HG02884 (cell line): Measurements from ENCODE around the gene RARB.

Source experiments
- ATAC-seq: cut with Tn5 transposase; IDR thresholded peaks from one replicate; pipeline ENCODE4 v1.9.1; 2021; ENCODE audit warnings: mild to moderate bottlenecking, moderate library complexity; ENCODE audit not compliant: unreplicated experiment

The RARB gene

DNA sequence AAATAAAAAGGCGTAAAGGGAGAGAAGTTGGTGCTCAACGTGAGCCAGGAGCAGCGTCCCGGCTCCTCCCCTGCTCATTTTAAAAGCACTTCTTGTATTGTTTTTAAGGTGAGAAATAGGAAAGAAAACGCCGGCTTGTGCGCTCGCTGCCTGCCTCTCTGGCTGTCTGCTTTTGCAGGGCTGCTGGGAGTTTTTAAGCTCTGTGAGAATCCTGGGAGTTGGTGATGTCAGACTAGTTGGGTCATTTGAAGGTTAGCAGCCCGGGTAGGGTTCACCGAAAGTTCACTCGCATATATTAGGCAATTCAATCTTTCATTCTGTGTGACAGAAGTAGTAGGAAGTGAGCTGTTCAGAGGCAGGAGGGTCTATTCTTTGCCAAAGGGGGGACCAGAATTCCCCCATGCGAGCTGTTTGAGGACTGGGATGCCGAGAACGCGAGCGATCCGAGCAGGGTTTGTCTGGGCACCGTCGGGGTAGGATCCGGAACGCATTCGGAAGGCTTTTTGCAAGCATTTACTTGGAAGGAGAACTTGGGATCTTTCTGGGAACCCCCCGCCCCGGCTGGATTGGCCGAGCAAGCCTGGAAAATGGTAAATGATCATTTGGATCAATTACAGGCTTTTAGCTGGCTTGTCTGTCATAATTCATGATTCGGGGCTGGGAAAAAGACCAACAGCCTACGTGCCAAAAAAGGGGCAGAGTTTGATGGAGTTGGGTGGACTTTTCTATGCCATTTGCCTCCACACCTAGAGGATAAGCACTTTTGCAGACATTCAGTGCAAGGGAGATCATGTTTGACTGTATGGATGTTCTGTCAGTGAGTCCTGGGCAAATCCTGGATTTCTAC lies at the start of gene RARB:
TSS of gene RARB (plus strand) at position 322 of the 847 bp plus-strand sequence. CDS start at position 791, 469 bp downstream.
- peak; percentile 64 for ATAC-seq

DNA sequence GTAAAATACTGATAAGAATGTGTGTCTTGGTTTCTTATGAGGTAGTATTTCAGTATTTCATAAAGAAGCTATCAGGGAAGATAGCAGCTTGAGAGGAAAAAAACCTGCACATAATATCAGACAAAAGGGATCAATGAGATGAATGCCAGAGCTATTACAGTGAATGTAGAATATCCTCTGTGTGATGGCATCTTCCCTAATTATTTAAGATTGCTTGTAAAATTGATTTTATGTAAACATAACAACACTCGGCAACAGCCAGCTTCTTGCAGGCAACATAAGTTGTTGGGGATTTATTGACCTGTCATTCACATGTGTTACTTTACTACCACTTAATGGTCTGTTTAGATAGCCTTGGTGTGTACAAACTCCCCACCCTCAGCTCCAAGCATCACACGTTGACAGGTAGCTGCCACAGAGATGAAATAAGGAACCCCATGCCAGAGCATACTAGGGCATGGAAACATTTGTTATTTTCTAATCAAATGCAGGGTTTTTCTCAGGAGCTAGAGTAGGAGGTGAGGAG lies 49.2 kb upstream of the RARB start:
- no peak for ATAC-seq

DNA sequence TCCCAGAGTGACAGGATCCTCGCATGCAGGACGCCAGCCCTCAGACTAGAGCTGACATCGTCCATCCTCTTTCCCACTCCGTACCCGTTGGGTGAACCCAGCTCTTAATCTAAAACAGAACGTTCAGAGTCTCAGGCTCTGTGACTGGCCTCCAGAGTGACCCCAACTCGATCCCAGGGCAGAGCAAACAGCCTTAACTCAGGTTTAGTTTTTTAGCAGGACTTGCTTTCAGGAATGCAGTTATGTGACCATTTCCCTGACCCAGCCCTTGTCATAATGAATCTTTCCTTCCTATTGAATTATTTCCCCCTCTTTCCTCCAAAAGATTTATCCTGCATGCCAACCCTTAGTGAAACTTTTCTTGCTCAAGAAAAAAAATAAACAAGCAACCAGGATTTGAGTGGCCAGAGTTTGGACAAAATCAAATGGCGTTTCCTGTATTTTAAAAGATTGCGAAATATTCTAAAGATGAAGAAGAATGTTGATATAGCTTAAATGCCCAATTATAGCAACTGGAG lies 47.8 kb upstream of the RARB start:
- no peak for ATAC-seq

DNA sequence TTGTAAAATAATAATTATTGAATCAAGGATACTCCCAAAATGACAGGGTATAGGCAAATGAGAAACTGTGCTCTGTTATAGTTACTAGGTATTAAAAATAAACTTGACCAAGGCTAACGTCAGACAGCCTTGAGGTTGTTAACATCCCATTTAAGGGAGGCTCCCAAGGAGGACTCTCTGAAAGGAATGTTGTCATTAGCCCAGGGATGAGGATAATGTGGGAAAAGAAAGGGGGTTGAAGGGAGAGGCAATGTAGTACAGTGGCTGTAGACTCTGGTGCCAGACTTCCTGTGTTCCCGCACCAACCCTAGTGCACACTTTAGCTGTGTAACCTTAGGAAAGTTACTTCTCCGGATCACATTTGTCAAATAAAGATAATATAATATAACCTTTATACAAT lies 47.0 kb upstream of the RARB start:
- no peak for ATAC-seq

DNA sequence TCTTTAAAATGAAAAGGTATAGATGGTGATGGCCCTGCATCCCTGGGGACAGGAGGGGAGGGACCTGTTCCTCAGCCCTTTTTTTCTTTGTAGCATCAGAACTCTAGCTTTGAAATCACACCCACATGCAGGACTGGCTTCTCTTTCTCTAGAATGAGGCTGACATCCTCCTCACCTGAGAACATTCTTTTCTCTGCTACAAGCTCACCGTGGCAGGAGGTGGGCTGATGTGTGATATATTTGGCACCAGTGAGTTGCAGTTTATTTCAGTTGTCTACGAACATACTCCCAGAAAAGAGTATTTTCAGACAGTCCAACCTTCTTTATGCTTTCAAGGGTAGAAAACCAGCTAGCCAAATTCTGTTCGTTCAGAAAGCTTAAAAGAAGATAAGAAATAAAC lies 43.6 kb upstream of the RARB start:
- no peak for ATAC-seq

DNA sequence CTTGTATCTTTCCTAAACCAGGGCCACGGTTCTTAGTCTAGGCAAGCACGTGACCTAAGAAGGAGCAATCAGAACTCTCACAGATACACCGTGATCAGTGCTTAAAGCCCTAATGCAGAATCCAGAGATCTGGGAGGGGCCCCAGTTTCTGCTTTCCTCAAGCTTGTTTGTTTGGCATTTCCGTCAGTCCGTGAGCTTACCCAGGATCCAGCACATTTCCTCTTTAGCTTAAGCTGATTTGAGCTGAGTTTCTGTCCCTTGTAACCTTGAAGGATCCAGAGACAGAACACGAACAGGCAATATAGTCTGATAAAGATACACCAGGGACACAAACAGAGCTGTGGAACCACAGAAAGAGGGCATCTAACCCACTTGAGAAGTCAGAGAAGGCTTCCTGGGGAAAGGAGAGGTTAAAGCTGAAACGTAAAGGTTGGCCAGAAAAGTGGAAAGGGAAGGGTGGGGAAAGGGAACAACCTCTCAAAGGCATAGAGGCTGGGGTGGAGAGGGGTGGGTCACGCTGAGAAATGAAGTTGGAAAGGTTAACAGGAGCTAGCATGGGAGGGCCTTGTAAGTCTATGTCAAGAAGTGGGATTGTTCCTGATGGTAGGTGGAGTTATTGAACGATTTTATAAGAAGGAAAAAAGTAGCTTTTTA lies 42.1 kb upstream of the RARB start:
- no peak for ATAC-seq

DNA sequence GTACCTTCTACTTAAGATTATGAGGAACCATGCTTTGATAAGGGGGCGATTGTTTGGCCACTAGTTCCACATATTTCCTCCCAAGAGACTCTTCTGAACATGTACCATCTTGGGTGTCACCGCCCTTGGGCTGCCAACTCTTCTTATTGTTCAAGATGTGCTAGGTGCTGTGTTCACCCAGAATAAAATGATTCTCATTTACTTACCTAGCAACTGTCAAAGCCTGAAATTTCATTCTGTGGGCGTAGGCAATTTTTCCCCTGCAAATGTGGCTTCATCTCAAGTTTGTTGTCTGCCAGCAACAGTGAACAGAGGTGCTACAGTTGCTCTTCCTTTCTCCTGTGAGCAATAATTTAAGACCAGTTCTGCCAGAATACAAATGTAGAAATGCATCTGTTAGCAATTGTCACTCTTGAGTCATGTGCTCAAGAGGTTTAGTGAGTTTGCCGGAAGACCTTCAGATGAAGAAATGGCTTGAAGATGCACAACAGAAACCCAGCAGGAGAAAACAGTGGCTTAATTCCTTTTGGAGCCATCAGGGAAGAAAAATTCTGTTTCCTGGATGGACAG lies 41.3 kb upstream of the RARB start:
- ATAC-seq: no peak

DNA sequence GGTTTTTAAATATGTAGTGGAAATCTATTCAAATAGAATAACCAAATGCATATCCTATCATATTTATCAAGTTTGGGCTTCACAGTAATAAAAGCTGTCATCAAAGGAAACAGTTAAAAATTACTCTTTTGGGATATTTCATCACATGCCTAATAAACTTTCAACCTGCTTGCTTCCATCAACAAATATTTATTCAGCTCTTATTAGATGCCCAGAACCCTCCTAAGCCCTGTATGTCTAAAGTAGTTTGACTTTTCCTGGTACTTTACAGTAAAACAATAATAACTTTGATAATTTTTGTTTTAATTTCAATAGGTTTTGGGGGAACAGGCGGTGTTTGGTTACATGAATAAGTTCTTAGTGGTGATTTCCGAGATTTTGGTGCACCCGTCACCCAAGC lies 37.5 kb upstream of the RARB start:
- ATAC-seq: no peak

DNA sequence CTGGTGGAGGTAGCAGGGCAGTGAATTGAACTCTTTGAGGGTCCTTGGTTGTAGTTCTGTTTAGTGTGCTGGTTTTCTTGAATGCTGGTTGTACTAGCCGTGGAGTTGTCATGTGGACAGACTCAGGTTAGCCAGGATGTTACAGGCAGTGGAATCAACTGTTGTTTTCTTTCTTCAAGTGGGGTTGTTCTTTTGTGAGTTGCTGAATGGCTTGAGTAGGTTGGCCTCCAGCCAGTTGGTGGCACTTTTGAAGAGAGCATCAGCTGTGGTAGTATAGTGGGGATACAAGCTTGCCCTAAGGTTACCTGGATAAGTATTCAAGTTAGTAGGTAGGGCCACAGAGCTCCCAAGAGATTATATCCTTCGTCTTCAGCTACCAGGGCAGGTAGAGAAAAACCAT lies 31.8 kb upstream of the RARB start:
- no peak for ATAC-seq

DNA sequence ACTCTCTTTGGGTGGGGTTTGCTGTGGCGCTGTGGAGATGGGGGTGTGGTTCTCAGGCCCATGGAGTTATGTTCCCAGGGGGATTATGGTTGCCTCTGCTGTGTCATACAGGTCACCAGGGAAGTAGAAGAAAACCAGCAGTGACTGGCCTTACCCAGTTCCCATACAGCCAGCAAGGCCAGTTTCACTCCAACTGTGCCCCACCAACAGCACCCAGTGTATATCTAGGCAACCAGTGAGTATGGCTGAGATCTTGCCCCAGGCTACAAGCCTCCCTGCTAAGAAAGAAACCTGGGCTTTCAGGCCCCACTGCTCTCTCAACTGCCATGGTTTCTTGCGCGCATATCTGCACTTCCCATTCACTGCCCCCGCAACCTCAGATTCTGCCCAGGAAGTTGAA lies 31.4 kb upstream of the RARB start:
- ATAC-seq: no peak

DNA sequence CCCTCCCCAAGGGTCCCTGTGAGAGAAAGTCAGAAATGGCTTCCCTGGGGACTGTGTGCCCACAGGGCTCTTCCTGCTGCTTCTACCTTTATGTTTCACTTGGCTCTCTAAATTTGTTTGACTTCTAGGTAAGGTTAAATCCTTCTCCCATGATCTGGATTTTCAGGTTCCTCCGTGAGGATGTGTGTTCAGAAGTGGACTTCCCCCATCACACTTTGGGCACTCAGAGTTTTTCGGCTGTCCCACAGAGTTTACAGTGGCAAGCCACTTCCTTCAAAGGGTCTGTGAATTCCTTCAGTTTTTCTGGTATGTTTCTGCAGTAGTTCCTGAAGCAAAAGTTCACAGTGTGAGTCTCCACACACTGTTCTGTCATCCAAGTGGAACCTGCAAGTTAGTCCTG lies 30.9 kb upstream of the RARB start:
- ATAC-seq: no peak

DNA sequence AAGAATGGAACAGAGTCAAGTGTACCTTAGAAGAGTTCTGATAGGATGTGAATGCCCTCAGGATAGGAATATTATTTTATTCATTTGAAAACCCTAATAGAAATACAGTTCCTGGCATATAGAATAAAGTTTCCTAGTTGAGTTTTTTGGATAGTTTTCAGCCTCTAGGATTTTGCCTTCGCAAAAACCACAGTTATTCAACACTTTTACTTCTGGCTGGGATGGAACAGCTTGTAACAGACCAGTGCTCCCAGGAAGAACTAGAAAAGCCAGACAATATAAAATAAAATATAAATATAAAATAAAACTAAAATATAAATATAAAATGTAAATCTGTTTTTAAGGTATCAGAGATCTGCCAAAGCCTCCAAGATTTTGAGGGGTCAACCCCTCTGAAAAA lies 27.5 kb upstream of the RARB start:
- ATAC-seq: no peak

DNA sequence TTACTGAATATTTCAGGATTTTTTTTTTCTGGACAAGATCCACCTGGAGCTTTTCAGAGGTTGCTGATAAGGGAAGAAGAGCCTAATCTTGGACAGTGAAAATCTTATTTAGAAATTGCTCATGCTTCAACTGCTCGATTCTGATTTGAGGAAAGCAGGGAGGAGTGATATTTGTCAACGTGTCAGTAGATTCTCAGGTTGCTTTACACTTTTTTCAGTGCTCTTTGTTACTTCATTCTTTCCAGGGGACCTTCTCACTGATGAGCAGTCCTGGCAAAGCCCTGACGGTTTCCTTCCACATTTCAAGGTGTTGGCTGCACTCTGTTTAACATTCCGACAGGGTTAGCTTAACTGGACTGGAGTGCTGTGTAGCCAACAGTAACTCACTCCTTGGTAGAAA lies 24.1 kb upstream of the RARB start:
- no peak for ATAC-seq

DNA sequence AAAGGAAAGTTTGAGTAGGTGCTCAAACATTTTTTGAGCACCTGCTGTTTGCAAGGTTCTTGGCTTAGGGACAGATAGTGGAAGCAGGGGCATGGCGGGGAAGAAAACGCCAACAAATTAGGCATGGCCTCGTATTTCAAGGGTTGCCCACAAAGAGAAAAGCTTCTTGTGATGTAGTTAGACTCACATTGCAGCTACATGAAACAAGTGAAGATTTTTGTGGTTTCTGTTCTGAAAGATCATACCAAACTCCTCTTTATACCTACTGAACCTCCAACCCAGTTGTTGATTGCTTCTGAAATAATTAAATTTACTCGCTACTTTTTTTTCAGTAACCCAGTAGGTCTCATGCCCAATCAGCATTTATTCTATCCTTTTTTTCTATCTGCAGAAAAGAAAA lies 23.5 kb upstream of the RARB start:
- no peak for ATAC-seq

DNA sequence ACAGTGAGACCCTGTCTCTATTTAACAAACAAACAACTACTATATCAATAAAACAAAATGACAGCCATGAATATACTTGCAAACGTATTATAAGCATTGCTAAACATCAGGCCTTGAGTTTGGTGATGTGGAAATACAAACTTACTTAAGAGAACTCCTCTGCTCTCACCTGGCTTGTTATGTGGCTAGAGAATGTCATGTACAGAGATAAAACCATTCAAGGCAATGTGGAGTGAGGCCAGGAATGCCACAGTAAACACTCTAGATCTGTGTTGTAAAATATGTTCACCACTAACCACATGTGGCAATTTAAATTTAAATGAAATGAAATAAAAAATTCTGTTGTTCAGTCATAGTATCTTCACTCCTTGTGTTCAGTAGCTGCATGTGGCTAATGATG lies 22.7 kb upstream of the RARB start:
- ATAC-seq: no peak

DNA sequence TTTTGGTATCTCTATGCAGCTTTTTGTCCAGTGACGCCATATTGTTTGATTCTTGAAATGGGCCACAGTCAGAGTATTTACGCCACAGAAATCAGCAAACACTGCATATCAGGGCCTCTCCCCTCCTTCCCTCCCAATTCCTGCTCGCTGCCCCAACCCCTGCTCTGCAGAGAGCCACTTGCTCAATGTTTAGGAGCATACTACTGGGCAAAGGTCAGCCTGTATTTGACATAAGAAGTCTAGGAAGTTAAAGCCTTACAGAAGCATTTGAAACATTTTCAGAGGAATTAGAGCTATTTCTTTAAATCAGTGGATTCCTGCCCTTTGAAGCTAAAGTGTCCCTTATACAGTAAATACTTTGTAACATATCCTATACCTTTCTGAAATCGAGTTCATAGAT lies 17.4 kb upstream of the RARB start:
- no peak for ATAC-seq

DNA sequence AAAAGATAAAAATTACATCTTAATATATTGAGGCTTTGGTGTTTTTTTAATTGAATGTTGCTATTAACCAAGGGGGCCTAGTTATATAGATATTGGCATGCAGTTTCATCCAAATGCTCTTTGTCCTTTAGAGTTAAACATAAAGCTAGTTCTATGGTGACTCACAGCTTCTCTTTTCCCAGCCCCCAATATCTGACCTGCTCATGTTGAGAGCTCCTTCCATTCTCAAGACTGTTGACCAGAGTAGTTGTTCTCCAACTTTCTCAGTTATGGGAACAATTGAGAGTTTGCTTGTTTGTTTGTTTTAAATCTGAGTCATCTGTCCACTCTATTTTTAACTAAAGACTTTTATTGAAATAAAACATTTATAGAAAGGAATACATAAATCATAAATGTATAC lies 15.8 kb upstream of the RARB start:
- ATAC-seq: no peak

DNA sequence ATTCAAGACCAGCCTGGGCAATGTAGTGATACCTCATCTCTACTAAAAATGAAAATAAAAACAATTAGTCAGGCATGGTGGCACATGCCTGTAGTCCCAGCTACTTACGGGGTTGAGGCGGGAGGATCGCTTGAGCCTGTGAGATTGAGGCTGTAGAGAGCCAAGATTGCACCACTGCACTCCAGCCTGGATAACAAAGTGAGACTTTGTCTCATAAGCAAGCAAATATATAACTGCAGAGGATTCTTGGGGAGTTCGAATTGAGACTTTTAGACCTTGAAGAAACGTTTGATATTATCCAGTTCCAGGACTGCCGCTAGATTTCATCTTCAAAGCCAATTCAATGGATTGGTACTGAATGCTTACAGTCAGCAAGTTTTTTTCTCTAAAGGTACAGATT lies 11.9 kb upstream of the RARB start:
- no peak for ATAC-seq

DNA sequence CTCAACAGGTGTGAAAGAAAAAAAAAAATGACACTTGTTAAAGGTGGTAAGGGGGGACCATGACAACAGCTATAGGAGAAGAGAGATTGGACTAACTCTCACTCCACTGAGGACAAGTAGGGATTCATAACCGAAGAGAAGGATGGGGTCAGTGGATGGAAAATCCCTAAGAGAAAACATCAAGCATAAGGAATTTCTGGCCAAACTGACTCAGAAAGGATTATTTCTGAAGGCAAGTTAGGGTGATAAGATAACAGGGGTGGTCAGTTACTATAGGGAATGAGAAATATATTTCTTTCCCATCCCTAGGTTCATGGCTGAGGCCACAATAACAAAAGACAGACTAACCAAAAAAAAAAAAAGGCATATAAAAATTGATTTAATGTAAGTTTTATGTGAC lies 9.5 kb upstream of the RARB start:
- ATAC-seq: no peak

DNA sequence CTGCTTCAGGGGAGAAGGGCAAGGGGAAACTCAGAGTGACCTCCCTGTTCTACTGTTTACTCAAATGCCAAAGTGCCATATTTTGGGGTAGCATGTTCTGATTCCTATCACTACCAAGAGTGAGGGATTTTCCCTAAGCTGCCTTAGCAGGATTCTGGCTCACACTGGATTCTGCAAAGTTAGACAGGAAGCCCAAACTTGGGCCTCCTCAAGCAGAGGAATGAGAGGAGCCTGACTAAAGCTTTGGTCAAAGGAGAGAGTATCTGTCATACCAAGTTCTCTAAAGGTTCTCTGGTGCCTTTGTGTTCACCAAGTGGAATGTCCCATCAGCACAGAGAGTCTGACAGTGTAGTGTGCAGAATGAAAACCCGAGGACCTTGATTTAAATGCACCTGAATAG lies 8.8 kb upstream of the RARB start:
- no peak for ATAC-seq

DNA sequence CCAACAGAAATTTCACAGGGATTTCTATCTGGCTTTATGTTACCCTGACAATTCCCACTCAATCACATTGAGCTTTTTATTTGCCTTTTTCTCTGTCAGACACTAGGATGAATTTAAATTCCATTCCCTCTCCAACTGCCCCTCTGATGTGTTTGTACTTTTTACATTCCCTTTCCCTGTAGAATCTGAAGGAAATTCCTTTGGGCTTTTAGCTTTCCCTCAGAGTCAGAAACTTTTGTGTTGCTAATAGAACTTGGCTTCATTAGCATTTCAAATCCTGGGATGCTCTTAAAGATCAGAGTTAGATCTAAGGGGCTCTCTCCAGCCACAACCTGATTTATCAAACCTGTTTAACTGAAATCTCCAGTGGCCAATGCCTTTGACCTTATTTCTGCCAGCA lies 7.9 kb upstream of the RARB start:
- no peak for ATAC-seq

DNA sequence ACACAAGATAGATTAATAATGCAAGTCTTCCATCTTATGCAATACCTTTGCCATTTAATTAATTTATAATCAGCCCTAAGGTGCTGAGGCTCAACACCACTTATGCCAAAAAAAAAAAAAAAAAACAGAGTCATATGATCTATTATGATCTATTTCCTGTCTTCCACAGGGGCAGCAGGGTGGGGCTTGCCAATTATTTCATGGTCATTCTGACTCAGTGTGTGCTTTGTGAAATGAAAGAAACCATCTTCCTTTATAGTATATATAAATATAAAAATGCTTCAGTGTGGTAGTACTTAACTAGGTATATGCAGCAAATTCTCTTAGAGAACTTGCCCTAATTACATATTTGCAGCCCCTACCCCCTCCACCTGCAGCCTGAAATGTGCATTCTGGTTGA lies 7.2 kb upstream of the RARB start:
- ATAC-seq: no peak
